PC-9 (cell line): ENCODE results near the gene PLEKHG5. TPM values are rescaled to one million over a fixed set of nuclear protein-coding genes. Genes with fewer than 3 reads are reported as not detected.

Experiments
- BruUV-seq: library from RNA; stranded (reverse); fragments of 400-500 nt; replicated peaks from 2 replicates; lab custom pipeline; 2021; lab: Mats Ljungman, UMichigan
- CTCF ChIA-PET: fragments of 300-600 bp; sonication (Branson Sonifier 250); formaldehyde crosslinking; loops from one replicate; lab custom pipeline; 2022; ENCODE audit warnings: antibody characterized with exemption; lab: Charles Lee
- POLR2A ChIA-PET: fragments of 300-600 bp; sonication (Branson Sonifier 250); formaldehyde crosslinking; loops from one replicate; lab custom pipeline; 2022; ENCODE audit warnings: antibody characterized with exemption; ENCODE audit not compliant: unreplicated experiment; lab: Charles Lee
- DNase-seq, 2 experiments: peaks; one replicate each; pipeline versions ENCODE4 v3.0.0 to v3.0.0-alpha.2; 2015 to 2022; ENCODE audit warnings: mixed read lengths in 1 of 2
- H2AFZ ChIP-seq: fragments of 200-600 bp; sonication (generic); 2 replicates; pipeline ENCODE4 v1.8.1; 2017; ENCODE audit warnings: antibody characterized with exemption
- H3F3A ChIP-seq: fragments of 200-600 bp; sonication (generic); 2 replicates; pipeline ENCODE4 v1.8.1; 2017; ENCODE audit warnings: antibody characterized with exemption, mild to moderate bottlenecking, low read depth; ENCODE audit not compliant: insufficient read depth
- H3K27ac ChIP-seq: fragments of 200-600 bp; sonication (generic); 2 replicates; pipeline ENCODE4 v1.6.1; 2016; ENCODE audit warnings: mixed run types
- H3K27me3 ChIP-seq: fragments of 200-600 bp; sonication (generic); 2 replicates; pipeline ENCODE4 v1.6.1; 2016; ENCODE audit warnings: low read depth, mixed run types; ENCODE audit not compliant: insufficient read depth
- H3K36me3 ChIP-seq: fragments of 200-600 bp; sonication (generic); 2 replicates; pipeline ENCODE4 v1.6.1; 2016; ENCODE audit warnings: low read depth, mixed run types
- H3K4me1 ChIP-seq: fragments of 200-600 bp; sonication (generic); replicated peaks from 2 replicates; pipeline ENCODE4 v1.6.1; 2016; ENCODE audit warnings: mixed run types; ENCODE audit not compliant: insufficient read depth
- H3K4me2 ChIP-seq: fragments of 200-600 bp; sonication (generic); 2 replicates; pipeline ENCODE4 v1.6.1; 2017; ENCODE audit warnings: mixed run types
- H3K4me3 ChIP-seq: fragments of 200-600 bp; sonication (generic); 2 replicates; pipeline ENCODE4 v1.6.1; 2016; ENCODE audit warnings: mixed run types
- H3K79me2 ChIP-seq: fragments of 200-600 bp; sonication (generic); 2 replicates; pipeline ENCODE4 v1.6.1; 2017; ENCODE audit warnings: low read depth, mixed run types
- H3K9me2 ChIP-seq: fragments of 200-600 bp; sonication (generic); 2 replicates; pipeline ENCODE4 v1.8.1; 2017; ENCODE audit warnings: mild to moderate bottlenecking; ENCODE audit not compliant: insufficient read depth
- H3K9me3 ChIP-seq: fragments of 200-600 bp; sonication (generic); 2 replicates; pipeline ENCODE4 v1.8.1; 2016; ENCODE audit warnings: low read depth; ENCODE audit not compliant: insufficient read depth
- H4K20me1 ChIP-seq: fragments of 200-600 bp; sonication (generic); 2 replicates; pipeline ENCODE4 v1.8.1; 2017; ENCODE audit not compliant: insufficient read depth
- CTCF ChIP-seq: fragments of 200-600 bp; sonication (generic); conservative IDR thresholded peaks from 2 replicates; pipeline ENCODE4 v1.6.1; 2017; ENCODE audit warnings: mixed run types, antibody characterized with exemption, mild to moderate bottlenecking, moderate library complexity
- EZH2 ChIP-seq: fragments of 200-600 bp; sonication (generic); IDR thresholded peaks from 2 replicates; pipeline ENCODE4 v1.8.0; 2017; ENCODE audit warnings: antibody characterized with exemption, low read depth
- intact Hi-C: fragments of 100-400 bp; cut with micrococcal nuclease; formaldehyde crosslinking; loops from one replicate; pipeline ENCODE4 v1.10.0; 2022; ENCODE audit not compliant: unreplicated experiment
- total RNA-seq: library from RNA; stranded (reverse); gene quantifications from 2 replicates; pipeline ENCODE4 v1.2.3, GENCODE V29; 2021

Gene PLEKHG5
- total RNA-seq, 1 experiment from 2014 or later, result 11.3 TPM

GRCh38 chr1:6423321-6423999, 68.0 kb downstream of the PLEKHG5 start:
- POLR2A ChIA-PET, result interaction anchor here (0.6 to 1.4 kb wide), 4 partner anchors 8 to 68 kb away, joined by 5 to 7 read pairs (median 6); partner anchors contain the start of gene PLEKHG5
- Histone ChIP-seq H3K27me3 (peaks cover 8% of the 10 kb centered on the region; the same call in 1 of the 2 replicates), H3K27ac (no peak overlapping the region), H3F3A (no peaks in the 10 kb centered on the region; the same call in 1 of the 2 replicates), H2AFZ (no peak overlapping the region), H3K9me2 (no peaks in the 10 kb centered on the region), H3K4me3 (no peak overlapping the region), H3K4me1 (peaks cover 22% of the 10 kb centered on the region), H4K20me1 (no peaks in the 10 kb centered on the region), H3K9me3 (no peaks in the 10 kb centered on the region), H3K4me2 (peak overlapping the region; percentile 17; the same call in 1 of the 2 replicates), H3K36me3 (no peaks in the 10 kb centered on the region), H3K79me2 (no peaks in the 10 kb centered on the region)
- no peak for TF ChIP-seq EZH2
- TF ChIP-seq CTCF, result peak; percentile 75
- no TSS peak for BruUV-seq
- CTCF ChIA-PET, result interaction anchor here (0.6 to 1.9 kb wide), 7 partner anchors 9 to 177 kb away, joined by 3 to 18 read pairs (median 5); no protein-coding TSS in a partner anchor
- intact Hi-C loops, result loop anchor here (1.0 kb wide), 1 partner anchor 14 kb away; no protein-coding TSS in a partner anchor
- peak; percentile 80 to 94 for DNase-seq

- CTCF ChIA-PET, result interaction anchor here (0.9 kb wide), 1 partner anchor 19 kb away, joined by 3 read pairs; no protein-coding TSS in a partner anchor
- H3K27ac ChIP-seq, result no peak overlapping the region
- no peaks in the 10 kb centered on the region for H3K36me3 ChIP-seq
- intact Hi-C loops, result no loop called here
- POLR2A ChIA-PET, result no interaction called here
- H3K27me3 ChIP-seq, result peaks cover 8% of the 10 kb centered on the region; the same call in 1 of the 2 replicates
- DNase-seq, result no peak
- TF ChIP-seq EZH2, result no peak
- no peaks in the 10 kb centered on the region for H3K9me3 ChIP-seq
- no peaks in the 10 kb centered on the region for H3K9me2 ChIP-seq
- no peaks in the 10 kb centered on the region; the same call in 1 of the 2 replicates for H3F3A ChIP-seq
- no peaks in the 10 kb centered on the region for H3K79me2 ChIP-seq
- H3K4me3 ChIP-seq, result no peak overlapping the region
- no peak overlapping the region for H2AFZ ChIP-seq
- H3K4me2 ChIP-seq, result no peak overlapping the region
- H3K4me1 ChIP-seq, result peaks cover 6% of the 10 kb centered on the region; the same call in 1 of the 2 replicates
- no TSS peak for BruUV-seq
- no peaks in the 10 kb centered on the region for H4K20me1 ChIP-seq
These were observed 70.2 kb downstream of the PLEKHG5 start for GRCh38 chr1:6421266-6421665.

GRCh38 chr1:6420454-6421042, 70.9 kb downstream of the PLEKHG5 start:
- H2AFZ ChIP-seq, result no peak overlapping the region
- no peaks in the 10 kb centered on the region for H4K20me1 ChIP-seq
- no peak overlapping the region for H3K27ac ChIP-seq
- CTCF ChIA-PET, result interaction anchor here (1.0 kb wide), 1 partner anchor 51 kb away, joined by 6 read pairs; no protein-coding TSS in a partner anchor
- no peaks in the 10 kb centered on the region for H3K9me2 ChIP-seq
- no peak for DNase-seq
- peak overlapping the region; percentile 75; the same call in 1 of the 2 replicates for H3K4me2 ChIP-seq
- H3F3A ChIP-seq, result no peaks in the 10 kb centered on the region; the same call in 1 of the 2 replicates
- no peaks in the 10 kb centered on the region for H3K9me3 ChIP-seq
- intact Hi-C loops, result no loop called here
- no peaks in the 10 kb centered on the region for H3K36me3 ChIP-seq
- peaks cover 12% of the 10 kb centered on the region for H3K4me1 ChIP-seq
- peaks cover 8% of the 10 kb centered on the region; the same call in 1 of the 2 replicates for H3K27me3 ChIP-seq
- no TSS peak for BruUV-seq
- POLR2A ChIA-PET, result interaction anchor here (0.5 kb wide), 1 partner anchor 48 kb away, joined by 6 read pairs; no protein-coding TSS in a partner anchor
- H3K4me3 ChIP-seq, result no peak overlapping the region
- H3K79me2 ChIP-seq, result no peaks in the 10 kb centered on the region
- TF ChIP-seq CTCF (no peak), EZH2 (no peak)
